K562 treated with DMSO at 1 percent for 4 hours (cell line): ENCODE data around the gene SPATA2L. TPM values are rescaled to one million over a fixed set of nuclear protein-coding genes. Genes with fewer than 3 reads are reported as not detected.

Experiments used
- total RNA-seq: library from RNA; unstranded; fragments of 300-600 nt; gene quantifications from 2 replicates; pipeline ENCODE4 v1.2.3, GENCODE V29; 2022; ENCODE audit not compliant: insufficient read depth

SPATA2L gene
- 7.7 and 8.0 TPM in 2 replicates for total RNA-seq

GRCh38 chr16:89701425-89702406, at the start of gene SPATA2L:
Gene SPATA2L, minus strand, starts transcription at chr16:89701705. Its CDS starts 473 bp downstream, at chr16:89701232.

GRCh38 chr16:89720813-89721545, 19.5 kb upstream of the SPATA2L start, which contains the start of the genes VPS9D1 and ZNF276:
Gene VPS9D1, minus strand, starts transcription at chr16:89720898. Its CDS starts 37 bp downstream, at chr16:89720861.
Gene ZNF276, plus strand, starts transcription at chr16:89721537. Its CDS starts 104 bp downstream, at chr16:89721641.

GRCh38 chr16:89686520-89687091, 14.9 kb downstream of the SPATA2L start, which contains the start of gene CDK10:
Gene CDK10, plus strand, starts transcription at chr16:89686689. Its CDS starts 22 bp downstream, at chr16:89686711.

GRCh38 chr16:89657442-89658220, 43.9 kb downstream of the SPATA2L start, which contains the start of the genes CHMP1A and SPATA33:
Gene CHMP1A, minus strand, starts transcription at chr16:89657708. Its CDS starts 120 bp downstream, at chr16:89657588.
Gene SPATA33, plus strand, starts transcription at chr16:89657836. Its CDS starts 76 bp downstream, at chr16:89657912.

Other genes with a start within 250 kb of the SPATA2L start
- 123 and 133 TPM in 2 replicates for gene ANKRD11, start 211.1 kb downstream of the SPATA2L start, total RNA-seq
- gene SPG7, start 193.3 kb downstream of the SPATA2L start, total RNA-seq, result 40.2 and 40.6 TPM in 2 replicates
- 12,260 and 12,488 TPM in 2 replicates for gene RPL13, start 141.0 kb downstream of the SPATA2L start, total RNA-seq
- gene CPNE7, start 125.9 kb downstream of the SPATA2L start, total RNA-seq, result 4.5 and 11.7 TPM in 2 replicates
- gene DPEP1, start 88.1 kb downstream of the SPATA2L start, total RNA-seq, result not detected in 2 replicates
- 64.1 and 66.4 TPM in 2 replicates for gene CHMP1A, start 44.0 kb downstream of the SPATA2L start, total RNA-seq
- 6.8 and 10.6 TPM in 2 replicates for gene SPATA33, start 43.9 kb downstream of the SPATA2L start, total RNA-seq
- 20.9 and 29.9 TPM in 2 replicates for gene CDK10, start 15.0 kb downstream of the SPATA2L start, total RNA-seq
- 11.8 and 13.3 TPM in 2 replicates for gene VPS9D1, start 19.2 kb upstream of the SPATA2L start, total RNA-seq
- gene ZNF276, start 19.8 kb upstream of the SPATA2L start, total RNA-seq, result 12.6 and 17.9 TPM in 2 replicates
- 19.7 and 30.2 TPM in 2 replicates for gene FANCA, start 114.9 kb upstream of the SPATA2L start, total RNA-seq
- 5.1 and 8.7 TPM in 2 replicates for gene SPIRE2, start 126.8 kb upstream of the SPATA2L start, total RNA-seq
- 74.7 and 82.2 TPM in 2 replicates for gene TCF25, start 171.9 kb upstream of the SPATA2L start, total RNA-seq
- gene MC1R, start 217.2 kb upstream of the SPATA2L start, total RNA-seq, result 2.3 and 6.4 TPM in 2 replicates
- gene TUBB3, start 221.6 kb upstream of the SPATA2L start, total RNA-seq, result 14.6 and 21.3 TPM in 2 replicates
- 75.7 and 76.8 TPM in 2 replicates for gene DEF8, start 247.1 kb upstream of the SPATA2L start, total RNA-seq